Stimulated activated CD8-positive, alpha-beta memory T cell treated with anti-CD3 and anti-CD28 coated beads, Interleukin-12 subunit alpha, Interleukin-12 subunit beta, amount 100 ng/mL, for 4 hours (primary cell): Measurements from ENCODE around the gene SEMA4G.

ENCODE experiments used
- DNase-seq: peaks from one replicate; pipeline ENCODE4 v3.0.0-alpha.2; 2020; ENCODE audit warnings: low read depth

Gene SEMA4G

DNA sequence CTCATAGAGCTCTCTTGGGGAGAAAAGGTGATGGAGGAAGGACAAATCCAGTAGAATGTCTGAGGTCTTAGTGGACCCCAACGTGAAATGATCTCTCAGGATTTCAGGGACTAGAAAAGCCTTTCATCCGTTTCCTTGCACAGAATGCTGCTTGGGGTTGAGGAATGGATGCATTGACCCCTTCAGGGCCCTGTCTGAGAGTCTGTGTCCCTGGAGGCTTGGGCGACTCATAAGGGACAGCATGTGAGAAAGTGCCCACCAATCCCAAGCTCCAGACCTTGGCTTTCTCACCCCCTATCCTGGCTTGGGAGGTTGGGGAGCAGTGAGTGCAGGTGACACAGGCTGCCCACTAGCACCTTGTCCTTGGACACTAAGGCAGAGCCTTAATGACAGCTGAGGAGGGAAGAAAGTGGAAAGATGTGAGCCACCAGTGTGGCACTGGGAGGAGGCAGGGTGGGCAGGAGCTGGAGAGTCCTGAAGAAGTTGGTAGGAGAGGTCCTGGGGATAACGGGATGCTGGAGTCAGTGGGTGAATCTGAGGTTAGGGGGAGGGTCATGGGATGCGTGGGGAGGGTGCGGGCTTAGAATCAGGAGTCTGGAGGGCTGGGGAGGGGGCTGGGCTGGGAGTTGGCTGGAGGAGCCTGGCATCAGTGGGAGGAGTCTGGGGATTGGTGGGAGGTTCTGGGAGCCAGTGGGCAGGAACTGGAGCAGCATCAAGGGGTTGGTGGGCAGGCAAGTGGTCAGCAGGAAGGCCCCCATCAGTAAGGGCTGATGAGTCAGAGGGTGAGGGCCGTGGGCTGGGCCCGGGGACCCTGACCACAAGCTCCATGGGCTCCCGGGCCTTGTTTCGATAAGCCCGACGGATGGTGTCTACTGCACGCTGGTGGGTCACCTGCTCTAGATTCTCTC is 38.9 kb downstream of the SEMA4G start:
- DNase-seq: no peak

DNA sequence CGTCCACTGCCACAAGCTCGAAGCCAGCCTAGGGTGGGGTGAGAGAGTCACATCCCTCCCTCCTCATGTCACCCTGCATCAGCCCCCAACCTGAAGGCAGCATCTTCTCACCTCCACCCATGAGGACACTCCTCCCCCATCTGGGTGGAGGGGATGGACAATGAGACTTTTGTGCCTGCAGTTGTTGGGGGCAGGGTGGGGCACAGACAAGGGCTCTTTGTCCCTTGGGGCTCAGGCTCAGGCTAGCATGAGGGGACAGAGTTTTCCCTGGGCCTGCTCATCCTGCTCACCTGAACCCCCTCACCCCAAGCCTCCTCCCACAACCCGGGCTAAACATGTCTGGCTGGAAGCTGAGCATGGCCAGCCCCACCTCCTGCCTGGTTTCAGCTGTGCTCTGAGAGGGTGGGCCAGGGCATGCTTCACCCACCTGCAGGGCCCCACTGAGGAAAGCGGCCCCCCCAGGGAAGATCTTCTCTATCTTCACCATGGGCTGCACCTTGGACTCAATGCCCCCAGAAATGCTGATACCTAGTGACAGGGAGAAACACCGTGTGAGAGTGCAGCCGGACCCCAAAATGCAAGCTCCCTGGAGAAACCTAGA is 39.6 kb downstream of the SEMA4G start:
- no peak for DNase-seq

DNA sequence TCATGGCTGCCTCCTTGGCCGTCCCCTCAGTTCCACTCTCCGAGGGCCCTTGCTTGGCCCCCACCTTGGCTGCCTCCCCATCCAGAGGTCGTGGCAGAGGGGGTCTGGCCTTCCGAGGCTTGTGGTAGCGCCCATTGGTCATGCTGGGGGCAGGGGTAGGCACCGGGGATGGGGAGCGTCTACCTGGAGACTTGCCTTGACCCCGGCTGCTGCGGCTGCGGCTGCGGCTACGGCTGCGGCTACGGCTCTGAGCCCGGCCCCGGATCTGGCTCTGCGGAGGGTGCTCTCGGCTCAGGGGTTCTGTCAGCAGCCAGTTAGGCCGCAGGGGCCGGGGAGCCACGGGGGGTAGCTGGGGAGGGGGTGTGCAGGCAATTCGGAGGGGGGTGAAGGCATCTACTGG is 41.0 kb downstream of the SEMA4G start:
- DNase-seq: no peak

DNA sequence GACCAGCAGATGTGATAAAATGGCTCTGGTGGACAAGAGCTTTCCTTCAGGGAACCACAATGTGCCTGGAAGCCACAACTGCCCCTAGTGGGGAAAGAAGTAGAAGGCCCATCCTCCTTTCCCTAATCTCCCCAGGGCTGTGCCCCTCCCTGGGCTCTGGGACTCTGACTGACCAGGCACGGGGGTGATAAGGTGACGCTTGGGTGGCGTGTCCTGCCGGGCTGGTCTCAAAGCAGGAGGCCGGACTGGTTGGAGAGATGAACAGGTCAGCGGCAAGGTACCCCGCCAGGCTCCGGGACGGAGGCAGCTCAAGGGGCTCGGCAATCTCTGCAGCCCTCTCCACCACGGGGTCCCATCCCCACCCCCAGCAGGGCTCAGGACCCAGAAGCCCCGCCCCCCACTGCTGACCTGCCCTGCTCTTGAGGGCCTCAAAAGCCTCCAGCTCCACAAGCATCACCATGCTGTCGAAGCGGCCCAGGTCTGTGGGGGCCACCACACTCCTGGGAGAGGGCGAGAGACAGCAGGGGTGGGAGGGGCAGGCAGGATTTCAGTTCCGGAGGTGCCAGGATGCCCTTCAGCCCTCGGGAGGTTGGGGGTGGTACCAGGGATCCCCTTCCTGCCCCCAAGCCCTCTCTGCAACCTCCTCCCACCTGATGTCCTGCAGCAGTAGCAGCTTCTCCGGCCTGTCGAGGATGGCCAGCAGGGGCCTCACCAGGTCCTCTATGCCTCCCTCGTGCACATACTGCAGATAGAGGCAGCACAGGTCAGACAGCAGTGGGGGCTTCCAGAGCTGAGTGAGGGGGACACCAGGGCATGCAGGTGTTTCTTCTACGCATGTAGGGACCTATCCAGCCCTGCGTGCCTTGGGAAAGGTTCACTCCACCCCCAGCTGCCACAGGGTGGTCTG is 42.5 kb downstream of the SEMA4G start:
- DNase-seq: no peak

DNA sequence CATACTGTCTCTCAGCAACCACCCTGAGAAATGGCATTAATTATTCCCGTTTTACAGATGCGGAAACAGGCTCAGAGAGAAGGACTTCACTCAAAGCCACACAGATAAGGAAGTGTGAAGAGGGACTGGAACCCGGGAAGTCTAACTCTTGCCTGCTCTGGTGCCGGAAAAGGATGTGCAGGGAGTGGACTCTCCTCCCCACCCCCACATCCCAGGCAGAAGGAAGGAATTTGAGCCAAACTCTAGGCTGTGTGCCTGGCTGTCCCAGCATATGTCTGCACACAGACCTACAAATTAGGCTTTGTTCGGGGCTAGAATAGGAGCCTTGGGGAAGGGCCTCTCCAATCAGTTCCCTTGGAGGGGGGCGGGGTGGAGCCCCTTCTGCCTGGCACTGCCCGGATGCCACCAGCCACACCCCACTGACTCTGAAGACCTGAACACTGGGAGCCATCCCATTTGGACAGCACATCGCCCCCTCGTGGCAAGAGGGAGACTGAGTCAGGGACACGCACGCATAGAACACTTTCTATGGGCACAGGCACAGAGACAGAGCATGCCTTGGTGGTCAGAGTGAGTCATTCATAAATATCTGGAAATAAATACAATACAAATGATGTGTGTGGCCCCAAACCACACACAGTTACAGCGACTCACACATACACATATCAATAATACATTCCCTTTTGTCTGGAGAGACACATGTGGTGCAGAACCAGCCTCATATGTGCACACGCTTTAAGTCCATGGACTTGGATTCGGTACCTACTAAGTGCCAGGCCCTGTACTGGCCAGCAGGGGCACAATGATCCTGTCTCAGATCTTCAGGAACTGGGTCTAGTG is 43.4 kb downstream of the SEMA4G start:
- DNase-seq: peak; percentile 55

DNA sequence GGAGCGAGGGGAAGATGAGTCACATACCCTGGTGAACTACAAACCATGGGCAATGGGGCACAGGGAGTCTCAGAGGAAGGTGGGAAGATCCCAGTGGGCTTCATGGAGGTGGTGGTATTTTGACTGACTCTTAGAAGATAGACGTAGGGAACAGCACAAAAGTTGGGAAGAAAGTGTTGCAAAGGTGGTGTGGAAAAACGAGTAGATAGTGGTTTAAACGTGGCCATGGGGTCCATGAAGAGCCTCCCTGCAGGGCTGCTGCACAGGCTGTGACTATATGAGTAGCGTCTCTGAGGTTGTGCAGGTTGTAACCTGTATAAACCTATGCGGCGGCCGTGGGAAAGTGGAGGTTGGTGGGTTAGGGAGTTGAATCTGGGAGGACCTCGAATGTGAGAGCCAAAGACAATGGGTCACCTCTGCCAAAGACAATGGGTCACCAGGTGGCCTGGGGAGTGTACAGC is 44.1 kb downstream of the SEMA4G start:
- no peak for DNase-seq

DNA sequence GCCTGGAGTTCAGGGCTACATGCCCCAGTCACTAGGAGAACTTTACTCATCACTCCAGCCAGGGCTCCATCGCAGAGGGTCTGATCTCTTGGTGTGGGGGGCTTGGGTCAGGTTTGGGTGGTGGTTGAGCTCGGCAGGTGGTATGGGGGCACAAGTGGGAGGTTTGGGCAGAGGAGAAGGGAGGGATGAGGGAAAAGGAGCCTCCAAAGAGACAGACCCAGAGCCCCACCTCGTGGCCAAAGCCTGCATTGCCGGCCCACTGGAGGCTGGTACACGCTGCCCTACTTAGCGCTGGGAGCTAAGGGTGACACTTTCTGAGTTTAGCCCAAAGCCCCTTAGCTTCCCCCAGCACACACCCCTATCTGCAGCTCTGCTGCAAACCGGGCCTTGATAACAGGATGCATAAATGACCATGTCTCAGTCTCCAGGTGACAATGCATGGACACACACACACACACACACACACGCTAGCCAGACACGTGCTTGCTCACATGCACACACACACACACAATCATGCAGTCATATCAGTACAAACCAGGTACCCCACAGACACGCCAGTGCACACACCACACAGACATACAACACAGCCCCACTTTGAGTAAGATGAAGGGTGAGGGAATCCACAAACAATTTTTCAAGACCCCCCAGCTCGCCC is 45.1 kb downstream of the SEMA4G start:
- DNase-seq: peak; percentile 45

DNA sequence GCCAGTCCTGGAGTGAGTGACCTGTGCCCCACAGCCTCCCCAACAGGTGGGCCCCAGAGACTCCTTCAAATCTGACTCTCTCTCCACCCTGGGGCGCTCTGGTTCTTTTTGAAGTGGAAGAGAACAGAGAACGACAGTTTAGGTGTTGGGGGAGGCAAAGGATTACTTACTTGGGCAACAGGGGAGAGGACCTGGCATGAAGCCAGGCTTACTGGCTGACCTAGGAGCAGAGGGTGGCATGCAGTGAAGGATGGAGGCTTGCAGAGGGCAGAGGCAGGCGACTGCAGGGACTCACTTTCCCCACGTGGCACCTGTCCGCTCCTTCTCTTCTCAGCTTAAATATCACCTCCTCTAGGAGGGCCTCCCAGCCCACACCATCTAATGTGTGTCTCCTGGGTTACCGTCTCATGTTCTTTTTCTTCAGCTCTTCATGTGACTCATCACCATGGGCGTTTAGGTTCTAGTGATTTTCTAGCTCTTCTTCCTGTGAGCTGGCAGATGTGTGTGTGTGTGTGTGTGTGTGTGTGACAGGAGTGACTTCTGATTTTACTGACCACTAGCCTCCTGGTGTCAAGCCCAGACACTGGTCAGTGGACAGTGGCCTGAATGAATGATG is 45.8 kb downstream of the SEMA4G start:
- no peak for DNase-seq

DNA sequence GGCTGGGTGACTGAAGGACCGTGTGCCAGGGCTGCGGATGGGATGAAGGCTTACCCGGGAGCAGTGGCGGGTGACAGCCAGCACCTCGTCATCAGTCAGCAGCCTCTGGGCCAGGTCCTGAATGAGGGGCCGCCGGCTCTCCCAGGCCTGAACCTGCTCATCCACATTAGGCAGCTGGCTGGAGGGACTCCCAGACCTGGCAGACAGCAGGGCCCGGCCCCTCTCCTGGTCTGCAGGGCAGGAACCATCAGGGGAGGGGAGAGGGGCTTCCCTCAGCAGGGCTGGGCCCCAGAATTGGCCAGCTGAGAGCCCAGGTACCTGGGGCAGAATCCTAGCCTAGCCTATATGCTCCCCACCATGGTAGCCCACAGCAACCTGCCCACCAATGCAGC is 46.3 kb downstream of the SEMA4G start:
- no peak for DNase-seq

DNA sequence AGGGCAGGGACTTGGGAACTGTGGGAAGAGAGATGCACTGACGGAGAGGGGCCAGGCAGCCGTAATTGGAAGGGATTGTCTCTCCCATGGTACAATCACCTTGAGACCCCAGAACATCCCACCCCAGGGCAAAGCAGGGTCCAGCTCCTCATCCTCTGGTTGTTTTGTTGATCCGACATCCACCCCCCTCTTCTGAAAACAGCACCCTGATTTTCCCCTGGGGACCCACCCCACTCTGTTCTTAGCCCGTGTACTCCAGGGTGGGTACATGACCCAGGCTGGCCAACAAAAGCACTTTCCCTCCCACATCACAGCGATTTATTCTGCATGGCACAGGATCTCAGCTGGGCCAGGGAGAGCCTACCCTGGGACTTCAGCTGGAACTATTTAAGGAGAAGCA is 47.5 kb downstream of the SEMA4G start:
- DNase-seq: no peak

DNA sequence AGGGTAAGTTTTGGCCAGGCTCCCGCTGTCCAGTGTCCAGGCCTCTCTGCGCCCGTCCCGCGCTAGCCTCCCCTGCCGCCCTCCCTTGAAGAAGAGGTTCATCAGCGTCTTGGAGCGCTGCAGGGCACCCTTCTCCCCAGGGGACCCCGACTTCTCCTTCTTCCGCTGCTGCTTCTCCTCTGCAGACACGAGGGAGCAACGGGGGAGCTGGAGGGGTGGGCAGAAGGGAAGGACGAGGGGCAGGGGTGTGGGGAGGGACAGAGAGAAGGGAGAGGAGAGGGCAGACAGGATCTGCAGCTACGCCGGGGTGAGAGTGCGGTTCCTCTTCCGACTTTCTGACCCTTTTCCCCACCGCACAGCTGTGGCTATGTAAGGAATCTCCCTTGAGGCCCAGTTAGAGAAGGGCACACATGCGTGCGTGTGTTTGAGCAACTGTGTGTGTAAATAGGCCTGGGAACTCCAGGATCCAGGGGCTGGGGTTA is 48.9 kb downstream of the SEMA4G start:
- DNase-seq: no peak

DNA sequence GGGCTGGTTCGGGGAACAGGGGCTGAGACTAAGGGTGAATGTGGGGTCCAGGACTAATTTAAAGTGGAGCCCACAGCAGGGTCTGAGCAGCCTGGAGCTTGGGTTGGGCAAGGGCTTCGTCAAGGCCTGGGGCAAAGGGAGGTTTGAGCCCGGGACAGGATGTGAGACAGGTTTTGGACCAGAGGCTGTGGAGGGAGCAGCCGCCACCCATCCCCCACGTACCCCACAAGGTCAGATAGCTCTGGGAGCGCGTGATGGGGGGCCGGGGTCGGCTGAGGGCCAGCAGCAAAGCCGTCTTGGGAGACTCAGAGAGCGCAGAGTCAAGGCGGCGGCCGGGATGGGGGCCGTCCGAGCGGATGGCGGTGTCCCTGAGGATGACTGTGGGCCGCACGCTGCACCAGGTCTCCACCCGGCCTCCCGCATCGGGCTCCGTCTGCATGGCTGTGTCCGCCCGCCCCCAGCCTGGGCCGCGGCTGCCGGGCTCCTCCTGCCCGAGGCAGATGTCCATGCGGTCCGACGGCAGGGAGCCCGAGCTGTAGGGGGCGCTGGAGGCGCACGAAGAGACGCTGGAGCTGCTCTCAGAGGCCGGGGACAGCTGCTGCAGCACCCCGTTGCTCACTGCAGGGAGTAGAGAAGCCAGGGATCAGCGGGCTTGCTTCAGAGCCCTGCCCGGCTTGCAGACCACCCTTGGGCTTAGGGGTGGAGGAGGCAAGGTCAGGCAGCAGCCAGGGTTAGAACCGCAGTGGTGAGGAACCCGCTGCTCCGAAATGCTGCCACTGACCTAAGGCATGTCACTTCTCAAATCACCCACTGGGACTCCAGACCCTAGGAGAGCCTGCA is 49.5 kb downstream of the SEMA4G start:
- peak; percentile 40 for DNase-seq
